Thyroid gland (tissue), 4 donors: Measurements from ENCODE around the gene DOCK1.

Experiments
- CTCF ChIP-seq, 6 experiments: fragments of 200-600 bp in 3 of 6; fragments of 450-650 bp in 3 of 6; sonication (generic) in 3 of 6; IDR thresholded peaks; one replicate each; pipeline ENCODE4 v1.5.1; 2016 to 2019; ENCODE audit warnings: antibody characterized with exemption in 6 of 6, mild to moderate bottlenecking in 2 of 6, inconsistent platforms in 1 of 6, moderate library complexity in 1 of 6
- POLR2A ChIP-seq, 2 donors: fragments of 450-650 bp; IDR thresholded peaks; one replicate each; pipeline ENCODE4 v1.6.1; 2017; ENCODE audit warnings: antibody characterized with exemption in 2 of 2, mild to moderate bottlenecking in 2 of 2, moderate library complexity in 1 of 2

- no peak for TF ChIP-seq POLR2A (IDR thresholded peaks at IDR 0.05)
- TF ChIP-seq CTCF (IDR thresholded peaks at IDR 0.05), result no peak
Measured at GRCh38 chr10:126939706-126940105, 34.5 kb downstream of the DOCK1 start.
